GM12875 (cell line): ENCODE data around the gene FAM162A.
A peak's percentile ranks its signal among the peaks of the same experiment; 100 is the strongest.

Experiments
- H3K4me3 ChIP-seq: one replicate; pipeline ENCODE4 v1.5.1; 2011; ENCODE audit warnings: low read depth, low read length, control low read depth
- CTCF ChIP-seq: IDR thresholded peaks from 2 replicates; pipeline ENCODE4 v1.5.1; 2011; ENCODE audit warnings: low read depth, mild to moderate bottlenecking, control low read depth, inconsistent platforms, low read length, moderate library complexity, borderline replicate concordance; ENCODE audit not compliant: insufficient read depth

FAM162A gene

GRCh38 chr3:122407946-122408345 is 24.0 kb downstream of the FAM162A start:
- no peak overlapping the region for H3K4me3 ChIP-seq
- TF ChIP-seq CTCF = no peak

GRCh38 chr3:122409446-122409845 is 25.5 kb downstream of the FAM162A start:
- no peak for TF ChIP-seq CTCF
- no peak overlapping the region for H3K4me3 ChIP-seq

- no peak overlapping the region for H3K4me3 ChIP-seq
- TF ChIP-seq CTCF = no peak
Measured at GRCh38 chr3:122410111-122410510, 26.1 kb downstream of the FAM162A start.

- H3K4me3 ChIP-seq = no peak overlapping the region
- TF ChIP-seq CTCF = no peak
Measured at GRCh38 chr3:122410639-122411038, 26.7 kb downstream of the FAM162A start.

GRCh38 chr3:122414391-122414790 is 30.4 kb downstream of the FAM162A start:
- H3K4me3 ChIP-seq = no peak overlapping the region

GRCh38 chr3:122415104-122415744 is 31.2 kb downstream of the FAM162A start:
- peak overlapping the region; percentile 54 for H3K4me3 ChIP-seq
- TF ChIP-seq CTCF = no peak

More at GRCh38 chr3:122414391-122414790, 30.4 kb downstream of the FAM162A start:
- no peak for TF ChIP-seq CTCF
